Activated CD4-positive, alpha-beta T cell treated with anti-CD3 and anti-CD28 coated beads, Interleukin-10, Interleukin-2, amounts not matched to agents 100 ng/mL and 50 ng/mL, durations not matched to agents 16 hours and 8 hours (primary cell): ENCODE measurements around the gene ZNF687.

Experiments used
- DNase-seq: peaks from one replicate; pipeline ENCODE4 v3.0.0-alpha.2; 2020

The ZNF687 gene

DNA sequence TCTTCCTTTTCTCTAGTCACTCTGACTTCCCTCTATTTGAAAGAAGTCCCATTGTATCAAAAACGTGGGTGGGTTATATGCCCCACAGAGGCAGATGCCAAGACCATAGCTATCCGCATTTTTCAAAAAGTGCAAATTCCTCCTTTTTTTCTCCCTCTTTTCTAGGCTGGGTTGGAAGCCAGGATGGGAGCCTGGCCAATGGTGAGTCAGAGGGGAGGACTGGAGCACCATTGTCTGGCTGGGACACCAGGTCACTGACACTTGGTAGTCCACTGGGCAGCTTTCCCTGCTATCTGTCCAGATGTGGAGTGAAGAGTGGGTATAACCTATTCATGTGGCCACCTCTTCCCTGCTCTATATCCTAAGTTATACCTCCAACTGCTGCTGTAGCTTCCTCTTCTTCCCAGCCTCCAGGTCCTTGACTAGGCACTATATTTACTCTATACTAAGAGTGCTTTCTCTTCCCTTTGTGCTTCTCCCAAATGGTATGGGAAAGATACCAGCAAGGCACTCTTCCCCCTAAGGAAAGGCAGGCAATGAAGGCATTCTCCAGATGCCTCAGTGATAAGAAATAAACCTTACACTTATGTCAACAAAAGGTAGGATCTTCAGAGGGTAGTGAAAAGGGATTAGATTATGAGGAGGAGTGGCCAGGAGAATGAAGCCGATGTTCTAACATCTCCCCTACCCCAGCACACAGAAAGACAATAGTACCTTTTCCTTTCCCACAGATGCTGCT lies 32.2 kb downstream of the ZNF687 start:
- no peak for DNase-seq

DNA sequence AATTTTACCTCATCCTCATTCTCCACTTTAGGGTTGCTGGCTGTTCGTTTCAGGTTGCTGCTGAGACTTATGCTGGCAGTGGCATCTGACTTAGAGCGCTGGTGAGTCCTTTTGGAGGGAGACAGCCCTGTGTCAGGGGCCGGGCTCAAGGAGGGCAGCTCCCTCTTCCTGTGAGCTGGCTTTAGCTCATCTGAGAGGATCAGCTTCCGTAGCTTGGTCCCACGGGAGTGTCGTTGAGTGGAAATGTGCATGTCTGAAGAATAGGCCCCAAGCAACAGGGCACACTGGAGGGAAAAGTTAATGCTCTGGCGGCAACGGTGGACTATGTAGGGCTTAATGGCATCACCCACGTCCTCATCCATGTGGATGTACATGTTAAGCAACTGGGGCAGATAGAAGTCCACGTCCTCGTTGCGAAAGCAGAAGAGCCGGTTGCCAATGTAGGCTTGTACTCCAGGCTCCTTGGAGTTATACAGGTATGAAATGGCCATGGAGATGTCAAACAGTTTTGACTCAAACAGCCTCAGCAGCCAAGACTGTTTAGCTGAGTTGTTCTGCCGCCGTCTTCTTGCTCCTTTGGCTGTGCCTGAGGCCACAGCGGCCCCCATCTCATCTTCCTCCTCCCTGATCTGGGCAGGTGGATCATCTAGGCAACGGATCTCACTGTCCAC lies 33.6 kb downstream of the ZNF687 start:
- no peak for DNase-seq

DNA sequence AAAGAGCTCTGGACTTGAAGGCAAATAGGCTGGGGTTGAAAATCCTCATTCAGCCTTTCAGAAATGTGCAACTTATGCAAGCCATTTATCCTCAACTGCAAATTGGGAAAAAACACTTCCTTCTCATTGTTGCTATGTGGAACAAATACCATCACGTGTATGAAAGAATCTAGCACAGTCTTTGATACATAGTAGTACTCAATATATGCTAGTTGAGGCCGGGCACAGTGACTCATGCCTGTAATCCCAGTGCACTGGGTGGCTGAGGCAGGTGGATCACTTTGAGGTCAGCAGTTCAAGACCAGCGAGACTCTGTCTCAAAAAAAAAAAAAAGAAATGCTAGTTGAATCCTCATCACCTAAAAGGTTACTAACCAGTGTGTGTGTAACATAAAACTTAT lies 36.9 kb downstream of the ZNF687 start:
- no peak for DNase-seq

DNA sequence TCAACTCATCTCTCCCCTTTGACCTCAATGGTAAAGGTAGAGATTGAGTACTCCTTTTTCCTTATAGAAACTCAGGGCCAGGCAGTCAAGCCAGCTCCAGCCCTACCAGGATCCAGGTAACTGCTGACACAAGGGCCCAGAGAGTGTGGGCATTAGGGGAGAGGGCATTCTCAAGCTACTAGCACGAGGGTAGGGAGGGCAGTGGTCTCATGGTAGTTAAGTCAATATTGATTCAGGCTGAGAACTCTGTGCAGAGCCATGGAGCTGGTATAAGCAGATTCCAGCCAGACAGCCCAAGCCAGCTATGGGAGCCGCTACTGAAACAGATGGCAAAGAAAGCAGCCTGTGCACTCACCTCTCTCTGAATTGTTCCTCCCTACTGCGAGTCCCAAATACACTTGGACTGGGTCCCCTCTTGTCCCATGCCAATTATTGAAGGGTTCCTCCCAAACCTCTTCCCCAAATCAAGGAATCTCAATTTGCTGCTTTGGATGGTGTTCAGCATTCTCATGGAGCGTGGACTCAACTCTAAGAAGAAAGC lies 42.4 kb downstream of the ZNF687 start:
- no peak for DNase-seq

DNA sequence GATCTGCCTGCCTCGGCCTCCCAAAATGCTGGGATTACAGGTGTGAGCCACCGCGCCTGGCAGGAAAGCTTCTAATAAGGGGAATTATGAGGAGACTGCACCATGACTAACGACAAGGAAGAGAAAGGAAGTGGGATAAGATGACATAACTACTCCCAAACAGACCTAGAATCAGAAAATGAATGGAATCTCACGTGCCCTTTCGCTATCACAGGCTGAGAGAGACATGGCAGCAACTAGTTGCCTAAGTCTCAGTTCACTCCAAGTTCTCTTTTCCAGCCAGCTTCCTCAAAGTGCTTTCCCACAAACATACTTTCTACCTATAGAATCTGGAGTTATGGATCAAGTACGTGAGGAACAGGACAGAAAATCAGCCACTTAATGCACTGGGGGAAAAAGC lies 43.1 kb downstream of the ZNF687 start:
- no peak for DNase-seq

DNA sequence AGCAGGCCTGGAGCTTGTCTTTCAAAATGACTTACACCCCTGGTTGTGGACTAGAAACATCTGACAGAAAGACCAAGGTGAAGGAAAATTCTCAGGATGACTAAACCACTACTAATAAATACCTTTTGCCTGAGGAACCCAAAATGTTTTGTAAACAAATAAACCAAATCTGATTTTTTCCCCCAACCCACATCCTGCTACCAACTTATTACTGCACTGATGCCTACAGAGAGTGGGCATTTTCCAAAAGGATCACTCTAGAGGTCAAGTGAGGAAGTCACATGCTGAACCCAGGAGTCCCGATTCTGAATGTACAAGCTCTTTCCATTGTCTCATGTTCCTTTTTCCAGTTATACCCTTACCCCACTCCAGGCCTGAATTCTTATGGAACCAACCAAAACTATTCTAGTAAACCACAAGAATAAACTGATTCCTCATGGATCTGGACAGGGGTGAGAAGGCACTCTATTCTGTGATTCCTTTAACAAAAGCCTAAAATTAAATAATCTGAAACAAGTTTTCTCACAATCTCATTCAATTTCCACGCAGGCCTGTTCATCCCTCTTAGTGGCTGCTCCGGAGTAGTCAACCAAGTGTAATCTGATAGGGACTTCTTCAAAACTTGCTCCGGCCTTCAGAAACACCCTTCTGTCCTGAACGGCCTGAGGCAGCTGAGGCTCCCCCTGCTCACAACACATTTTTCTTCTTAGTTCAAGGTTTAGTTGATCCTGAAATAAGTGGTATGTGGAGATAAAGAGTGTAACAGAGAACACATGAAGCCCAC lies 43.7 kb downstream of the ZNF687 start:
- peak; percentile 49 for DNase-seq

DNA sequence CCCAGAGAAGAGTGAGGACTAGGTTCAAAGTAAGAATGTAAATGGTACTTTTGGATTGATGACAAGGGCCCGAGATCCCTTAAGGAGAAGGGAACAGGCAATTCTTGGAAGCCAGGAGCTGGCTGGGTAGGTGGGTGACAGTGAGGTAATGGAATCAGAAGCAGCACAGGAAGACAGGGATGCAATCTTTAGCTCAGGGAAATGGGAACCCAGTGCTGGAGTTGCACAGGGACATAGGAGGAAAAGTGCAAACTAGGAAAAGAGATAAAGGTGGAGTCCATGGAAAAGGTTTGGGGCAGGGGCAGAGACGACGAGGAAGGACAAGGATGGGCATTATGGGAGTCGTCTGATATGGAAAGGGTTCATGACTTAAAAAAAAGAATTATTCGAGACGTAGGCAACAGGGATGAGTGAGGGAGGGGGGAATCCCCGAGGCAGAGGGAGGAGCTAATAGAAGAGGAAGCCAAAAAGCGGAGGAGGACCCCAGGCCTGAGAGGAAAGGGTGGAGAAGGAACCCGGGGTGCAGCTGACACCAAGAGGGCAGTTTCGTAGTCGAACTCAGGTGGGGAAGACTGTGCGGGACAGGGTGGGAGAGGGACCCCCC lies 44.6 kb downstream of the ZNF687 start:
- peak; percentile 64 for DNase-seq

DNA sequence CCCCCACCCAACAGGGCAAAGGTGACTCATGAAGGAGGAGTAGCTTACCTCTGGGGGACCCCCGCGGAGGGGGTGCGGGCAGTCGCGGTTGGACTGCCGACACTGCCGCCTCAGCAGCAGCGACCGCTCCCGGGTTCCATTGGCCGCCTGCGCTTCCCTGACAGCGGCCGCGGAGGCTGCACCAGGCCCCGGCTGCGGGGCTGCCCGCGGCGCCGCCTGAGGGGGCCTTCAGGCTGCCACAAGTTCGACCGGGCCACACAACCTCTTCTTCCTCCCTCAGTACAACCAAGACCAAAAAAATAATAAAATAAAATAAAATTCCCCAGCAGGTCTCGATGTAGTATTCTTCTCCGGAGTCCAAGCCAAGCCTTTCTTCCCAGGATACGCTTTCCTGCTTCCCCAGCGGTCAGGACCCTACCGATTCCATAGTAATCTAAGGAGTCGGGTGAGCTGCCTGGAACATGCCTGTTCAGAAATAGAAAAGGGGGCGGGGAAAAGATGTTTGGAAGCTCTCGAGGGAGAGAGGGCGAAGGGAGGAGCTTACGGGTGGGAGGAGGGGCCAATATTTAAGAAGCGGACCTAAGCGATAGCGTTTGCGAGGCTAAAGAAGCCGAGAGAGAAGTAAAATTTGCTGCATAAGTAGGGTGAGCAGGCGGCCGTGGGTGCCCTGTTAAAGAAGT lies 45.3 kb downstream of the ZNF687 start, which contains the start of gene PI4KB:
Gene PI4KB, minus strand, starts transcription at position 194 of the 680 bp plus-strand sequence. CDS start 10,935 bp downstream, outside the sequence.
- DNase-seq: peak; percentile 97

DNA sequence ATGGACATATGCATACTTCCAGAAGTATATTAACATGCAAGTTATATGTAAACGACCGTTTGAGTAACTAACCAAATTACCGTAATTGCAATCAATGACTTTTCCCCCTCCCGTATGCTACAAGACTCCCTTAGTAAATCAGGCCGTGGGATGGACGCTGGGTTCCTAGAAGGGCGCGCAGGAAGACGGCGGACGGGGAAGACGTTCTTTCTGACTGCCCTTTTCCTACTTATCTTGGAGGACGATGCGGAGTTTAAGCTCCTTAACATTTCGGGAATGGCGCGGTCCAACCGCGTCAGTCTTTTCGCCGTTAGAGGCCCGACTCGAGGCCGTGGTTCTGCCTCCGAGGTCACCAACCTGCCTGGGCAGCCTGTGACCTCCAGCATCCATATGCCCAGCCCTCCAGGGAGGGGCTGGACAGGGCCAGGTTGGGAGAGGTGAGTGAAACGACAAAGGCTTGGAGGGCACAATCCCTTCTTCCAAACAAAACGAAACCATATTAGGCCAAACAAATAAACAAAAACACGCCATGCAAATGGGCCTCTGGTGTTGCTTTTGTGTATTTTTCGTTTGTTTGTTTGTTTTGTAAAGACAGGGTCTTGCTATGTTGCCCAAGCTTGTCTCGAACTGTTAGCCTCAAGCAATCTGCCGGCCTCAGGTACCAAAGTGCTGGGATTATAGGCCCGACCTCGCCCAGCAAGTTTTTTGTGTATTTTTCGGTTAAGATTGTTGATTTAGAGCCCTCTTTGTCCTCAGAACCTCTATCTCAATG lies 46.0 kb downstream of the ZNF687 start:
- no peak for DNase-seq

DNA sequence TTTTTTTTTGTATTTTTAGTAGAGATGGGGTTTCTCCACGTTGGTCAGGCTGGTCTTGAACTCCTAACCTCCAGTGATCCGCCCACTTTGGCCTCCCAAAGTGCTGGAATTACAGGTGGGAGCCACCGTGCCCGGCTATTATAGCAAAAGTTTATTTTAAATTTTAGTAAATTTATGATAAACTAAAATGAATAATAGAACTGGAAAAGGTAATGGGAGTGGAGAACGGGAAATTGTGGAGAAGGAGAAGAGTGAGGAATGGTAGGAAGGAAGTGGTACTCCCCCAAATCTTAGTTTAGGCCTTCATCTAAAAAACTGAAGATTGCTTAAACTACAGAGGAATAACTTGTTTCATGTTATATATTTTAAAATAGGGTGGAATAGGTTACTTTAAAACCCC lies 52.7 kb downstream of the ZNF687 start:
- DNase-seq: no peak

DNA sequence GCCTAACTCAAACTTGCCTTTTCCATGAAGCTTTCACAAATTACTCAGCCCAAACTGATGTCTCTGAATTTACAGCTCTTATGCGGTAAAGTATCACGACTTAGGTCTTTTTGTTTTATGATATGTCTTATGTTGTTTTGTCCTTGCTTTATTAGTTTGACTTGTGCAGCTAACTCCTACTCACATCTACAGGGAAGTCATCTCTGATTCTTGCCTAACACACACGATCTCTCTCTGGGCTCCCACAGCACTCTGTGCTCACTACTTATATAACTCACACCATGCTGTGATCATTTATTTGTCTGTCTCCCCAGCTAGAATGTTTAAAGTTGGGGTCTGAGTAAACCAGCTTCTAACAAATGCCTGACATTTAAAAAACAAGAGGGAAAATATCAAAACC lies 54.5 kb downstream of the ZNF687 start:
- DNase-seq: no peak

DNA sequence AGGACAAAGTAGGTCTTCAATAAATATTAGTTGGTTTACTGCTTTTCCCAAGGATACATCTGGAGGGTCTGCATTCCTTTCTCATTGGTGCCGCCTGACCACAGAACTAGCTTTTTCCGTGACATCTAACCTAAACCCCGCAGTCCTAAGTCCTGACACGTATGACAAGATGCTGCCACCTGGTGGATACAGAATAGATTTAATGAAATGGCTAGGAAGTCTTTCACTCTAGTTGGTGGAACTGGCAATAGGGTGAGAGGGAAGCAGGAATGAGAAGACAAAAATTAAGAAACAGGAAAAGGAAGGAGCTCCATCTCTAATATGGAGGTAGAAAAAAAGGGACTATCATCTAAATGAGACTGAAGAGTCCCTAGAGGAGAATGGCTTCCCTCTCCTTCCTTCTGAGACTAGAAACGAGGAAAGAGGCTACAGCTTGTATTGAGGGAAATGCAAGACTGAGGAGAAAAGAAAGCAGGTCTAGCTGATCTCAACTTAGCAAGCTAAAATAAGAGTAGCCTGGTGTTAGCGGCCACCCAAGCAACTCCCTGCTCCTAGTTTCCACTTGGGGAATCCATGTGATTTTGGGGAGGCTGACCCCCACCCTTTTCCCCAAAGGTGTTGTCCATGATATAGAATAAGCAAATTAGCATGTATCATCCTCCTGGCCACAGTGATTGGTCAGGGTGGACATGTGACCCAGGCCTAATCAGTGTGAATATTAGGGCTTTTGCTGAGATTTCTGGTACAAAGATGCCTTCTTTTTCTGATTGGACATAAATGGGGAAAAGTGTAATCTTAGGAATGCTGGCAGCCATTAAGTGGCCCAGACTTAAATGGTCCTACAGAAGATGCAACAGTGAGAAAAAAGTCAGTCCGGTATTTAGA lies 59.0 kb downstream of the ZNF687 start:
- DNase-seq: peak; percentile 79
